ENCODE data around the gene MACROH2A1.

Gene MACROH2A1

DNA sequence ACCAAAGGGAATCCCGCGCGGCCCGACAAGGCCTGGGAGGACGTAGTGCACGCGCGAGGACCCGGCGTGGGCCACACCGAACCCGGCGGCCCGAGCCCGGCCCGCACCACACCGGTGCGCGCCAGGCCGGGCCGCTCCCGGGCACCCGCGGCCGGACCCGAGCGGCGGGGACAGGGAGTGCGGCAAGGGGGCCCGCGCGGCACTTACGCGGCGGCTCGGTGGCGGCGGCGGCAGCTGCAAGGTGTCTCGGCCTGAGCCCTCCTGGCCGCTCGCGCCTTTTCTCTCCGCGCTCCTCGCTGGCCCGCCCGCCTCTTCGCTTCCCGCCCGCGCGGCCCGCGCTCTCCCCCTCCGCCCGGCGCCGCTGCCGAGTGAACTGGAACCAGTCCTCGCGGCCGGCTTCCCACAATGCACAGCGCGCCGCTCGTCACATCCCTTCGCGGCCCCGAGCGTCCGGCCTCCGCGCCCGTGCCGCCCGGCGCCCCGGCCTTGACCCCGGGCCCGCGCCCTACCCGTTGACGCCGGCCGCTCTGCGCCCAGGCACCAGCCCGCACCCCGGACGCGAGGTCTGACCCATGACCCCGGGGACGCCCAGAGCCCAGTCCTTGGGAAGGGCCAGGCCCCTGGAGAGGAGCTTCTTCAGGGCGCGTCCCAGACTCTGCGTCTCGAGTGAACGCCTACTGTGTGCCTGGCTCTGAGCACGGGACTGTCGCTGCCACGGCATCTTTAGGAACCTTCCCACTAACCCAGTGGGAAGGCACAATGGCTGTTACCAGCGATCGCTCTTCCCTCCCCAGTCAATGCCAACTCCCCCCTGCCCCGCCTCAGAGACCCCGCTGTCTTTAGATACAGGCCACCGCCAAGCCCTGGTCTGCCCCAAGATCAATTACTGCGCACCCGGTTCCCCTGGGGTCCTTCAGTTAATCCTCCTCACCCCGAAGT lies at the start of gene MACROH2A1:
MACROH2A1 (minus strand) TSS at position 377 of the 939 bp plus-strand sequence. CDS start 10,138 bp downstream, outside the sequence.
- DNase-seq: no peak

DNA sequence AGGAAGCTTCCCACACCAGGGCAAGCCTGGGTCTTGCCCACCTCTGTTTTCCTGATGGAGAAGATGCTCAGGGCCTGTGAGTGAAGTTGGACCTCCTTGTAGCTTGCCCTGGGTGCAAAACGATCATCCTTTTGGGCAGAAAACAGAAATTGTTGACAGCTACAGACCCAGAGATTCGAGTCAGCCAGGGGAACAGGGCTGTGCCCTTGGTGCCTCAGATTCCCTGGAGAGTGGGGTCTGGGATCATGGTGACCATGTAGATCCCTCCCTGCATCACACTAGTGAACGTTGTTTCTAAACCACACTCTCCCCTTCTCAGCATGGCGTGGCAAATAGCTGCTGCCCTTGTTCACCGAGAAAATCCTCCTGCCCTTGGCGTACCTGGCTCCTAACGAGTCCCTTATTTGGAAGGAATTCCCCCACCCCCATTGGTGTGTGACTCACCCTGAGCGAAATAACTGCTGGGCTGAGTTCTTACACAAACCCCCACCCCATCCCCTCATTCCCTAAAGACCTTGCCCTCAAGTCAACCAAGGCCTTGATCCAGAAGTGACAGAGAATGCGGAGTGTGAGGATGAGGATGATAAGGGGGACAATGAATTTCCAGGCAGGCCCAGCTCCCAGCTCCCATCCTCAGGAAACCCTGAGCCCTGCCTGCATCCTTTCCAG lies 49.2 kb upstream of the MACROH2A1 start:
- no peak for DNase-seq

DNA sequence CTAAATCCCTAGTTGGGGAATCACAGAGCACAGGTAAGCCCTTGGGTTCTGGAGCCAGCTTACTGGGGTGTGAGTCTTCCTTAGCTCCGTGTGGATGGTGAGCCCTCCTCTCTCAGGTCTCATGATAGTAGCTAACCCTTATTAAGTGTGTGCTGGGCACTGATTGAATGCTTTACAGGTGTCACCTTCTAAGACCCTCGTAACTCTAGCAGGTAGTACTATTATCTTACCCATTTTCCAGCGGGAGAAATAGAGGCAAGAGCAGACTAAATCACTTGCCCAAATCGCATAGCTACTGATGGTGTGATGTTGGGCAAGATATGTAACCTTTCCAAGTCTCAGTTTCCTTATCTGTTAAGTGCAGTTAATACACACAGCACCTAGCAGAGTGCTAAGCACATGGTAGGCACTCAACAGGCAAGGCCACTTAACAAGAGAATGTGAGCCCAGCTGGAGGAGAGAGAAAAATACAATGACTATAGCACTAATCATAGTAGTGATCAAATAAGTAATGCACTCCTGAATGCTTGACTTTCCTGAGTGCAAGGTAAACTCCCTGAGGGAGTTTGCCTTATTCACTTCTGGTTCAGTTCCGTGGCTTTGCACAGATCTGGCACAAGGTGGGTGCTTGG lies 48.4 kb upstream of the MACROH2A1 start, which contains the start of gene DCANP1:
DCANP1 (minus strand) TSS at position 51 of the 632 bp plus-strand sequence. CDS start 240 bp downstream, outside the sequence.
- no peak for DNase-seq

DNA sequence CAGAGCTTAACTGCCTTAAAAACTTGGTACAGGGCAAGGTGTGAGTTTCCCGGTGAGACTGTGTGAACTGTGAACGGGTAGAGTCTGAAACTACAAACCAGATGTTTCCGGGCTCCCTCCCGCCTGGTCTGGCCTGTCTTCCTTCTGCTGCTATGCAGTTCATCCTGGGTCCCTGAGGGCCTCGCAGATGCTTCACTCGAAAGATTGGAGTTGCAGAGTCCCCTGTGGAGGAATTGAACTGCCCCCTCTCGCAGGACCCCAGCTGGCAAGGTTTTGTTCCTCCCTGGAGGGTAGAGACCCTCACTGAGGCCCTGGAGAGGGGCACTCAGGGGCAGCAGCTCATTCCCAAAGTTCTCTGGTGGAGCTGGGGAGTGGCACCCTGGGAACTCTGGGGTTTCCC lies 47.6 kb upstream of the MACROH2A1 start:
- DNase-seq: no peak

DNA sequence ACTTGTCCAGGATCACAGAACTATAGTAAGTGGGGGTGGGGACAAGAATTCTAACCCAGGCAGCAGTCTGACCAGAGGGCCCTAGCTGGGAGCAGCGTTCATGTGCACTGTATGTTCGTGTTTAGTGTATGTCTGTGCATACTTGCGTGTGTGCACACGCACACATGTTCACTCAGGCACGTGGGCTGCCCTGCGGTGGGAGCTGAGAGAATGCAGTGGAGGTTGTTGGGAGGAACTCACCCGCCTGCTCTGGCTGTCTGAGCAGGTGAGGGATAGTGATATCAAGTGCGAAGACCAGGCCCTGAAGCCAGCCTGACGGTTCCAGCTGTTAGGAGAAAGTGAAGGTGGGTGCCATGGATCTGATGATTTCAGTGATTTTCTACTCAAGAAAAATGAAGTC lies 47.2 kb upstream of the MACROH2A1 start:
- DNase-seq: no peak

DNA sequence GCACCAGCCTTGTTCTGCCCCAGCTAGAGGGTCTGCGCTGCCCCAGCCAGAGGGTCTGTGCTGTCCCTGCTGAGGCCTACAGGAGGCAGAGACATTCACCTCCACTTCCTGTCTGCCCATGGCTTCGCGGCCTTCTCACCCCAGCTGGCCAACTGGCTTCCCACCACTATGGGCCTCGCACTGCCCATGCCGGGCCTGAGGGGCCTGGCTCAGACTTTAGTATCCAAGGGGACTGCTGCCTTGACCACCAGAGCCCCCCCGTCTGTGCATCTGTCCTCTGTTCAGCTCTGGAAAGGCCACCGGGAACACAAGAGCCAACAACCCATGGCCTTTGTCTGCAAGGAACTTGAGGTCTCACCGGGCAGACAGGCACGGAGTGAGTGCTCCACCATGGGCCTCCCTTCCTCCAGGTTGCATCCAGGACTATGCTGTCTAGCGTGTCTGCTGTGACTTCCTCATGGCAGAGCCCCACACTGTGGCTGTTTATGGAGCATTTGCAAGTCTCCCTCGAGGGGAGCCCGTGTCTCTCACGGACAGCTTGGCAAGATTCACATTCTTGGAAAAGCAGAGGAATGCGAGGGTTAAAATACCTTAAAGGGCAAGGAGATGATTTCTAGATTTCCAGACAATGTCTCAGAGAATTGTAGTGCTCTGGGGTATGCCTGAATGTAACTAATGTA lies 46.4 kb upstream of the MACROH2A1 start:
- no peak for DNase-seq

DNA sequence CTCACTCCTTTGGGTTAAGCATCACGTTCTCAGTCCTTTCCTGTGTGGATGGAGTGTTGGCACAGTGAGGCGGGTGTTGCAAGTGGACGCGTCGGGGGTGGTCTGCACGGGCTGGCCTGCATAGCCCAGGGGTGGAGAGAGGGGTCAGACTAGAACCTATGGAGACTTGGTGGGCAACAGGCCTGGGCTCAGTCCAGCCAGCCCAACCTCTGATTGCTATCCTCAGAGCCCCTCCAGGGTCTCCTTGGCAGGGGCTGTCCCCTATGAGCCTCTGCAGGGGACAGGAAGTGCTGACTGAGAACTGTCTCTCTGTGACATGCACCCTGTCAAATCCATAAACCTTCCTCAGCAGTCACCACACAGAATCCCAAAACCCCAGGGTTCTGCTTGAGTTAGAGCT lies 45.9 kb upstream of the MACROH2A1 start:
- no peak for DNase-seq

DNA sequence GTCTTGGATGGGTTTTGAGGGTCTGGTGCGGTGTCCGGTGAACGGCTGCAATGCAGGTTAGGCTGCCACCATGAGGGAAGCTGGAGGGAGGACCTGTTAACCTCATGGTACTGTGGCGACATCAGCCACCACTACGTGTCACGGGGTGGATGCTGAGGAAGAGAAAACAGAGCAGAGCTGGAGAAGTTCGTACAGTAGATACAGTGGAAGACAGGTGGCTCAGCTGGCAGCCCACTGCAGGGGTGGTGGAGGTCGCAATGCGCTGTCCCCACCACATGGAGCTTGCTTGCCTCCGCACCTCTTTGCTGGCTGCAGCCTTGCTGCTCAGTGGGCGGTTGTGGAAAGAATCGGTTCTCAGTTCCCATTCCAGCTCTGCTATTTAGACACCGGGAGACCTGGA lies 45.3 kb upstream of the MACROH2A1 start:
- no peak for DNase-seq

DNA sequence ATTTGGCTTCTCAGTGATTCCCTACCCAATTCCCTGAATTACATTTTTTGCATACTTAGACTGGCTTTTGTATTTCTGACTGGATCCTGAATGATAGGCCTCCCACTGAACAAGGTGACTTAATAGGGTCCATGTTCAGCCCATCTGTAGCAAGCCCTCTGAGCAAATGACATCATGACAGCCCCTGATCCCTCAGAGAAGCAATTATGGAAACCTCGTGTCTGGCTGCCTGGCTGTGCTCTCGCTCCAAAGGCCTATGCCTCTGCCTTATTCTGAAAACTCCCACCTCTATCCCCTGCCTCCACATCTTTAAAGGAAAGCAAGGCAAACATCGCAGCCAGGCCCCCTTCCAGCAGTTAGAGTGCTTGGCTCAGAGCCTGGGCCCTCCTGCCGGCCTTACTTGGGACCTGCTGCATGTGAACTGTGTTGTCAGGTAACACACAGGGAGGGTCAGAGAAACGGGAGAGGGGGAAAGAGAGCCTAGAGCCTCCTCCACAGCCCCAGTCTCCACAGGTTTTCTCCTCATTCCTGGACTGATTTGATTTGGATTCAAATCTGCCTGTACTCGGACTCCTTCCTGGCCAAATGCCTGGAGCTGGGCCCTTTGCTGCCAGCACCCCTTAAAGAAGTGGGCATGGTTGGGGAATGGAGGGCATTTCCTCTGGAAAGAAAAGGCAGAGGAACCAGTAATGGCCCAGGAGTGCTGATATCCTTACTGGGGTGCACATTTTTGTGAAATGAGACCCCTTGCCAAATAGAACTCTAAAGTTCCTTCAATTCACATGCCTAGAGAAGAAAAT lies 44.3 kb upstream of the MACROH2A1 start:
- no peak for DNase-seq

DNA sequence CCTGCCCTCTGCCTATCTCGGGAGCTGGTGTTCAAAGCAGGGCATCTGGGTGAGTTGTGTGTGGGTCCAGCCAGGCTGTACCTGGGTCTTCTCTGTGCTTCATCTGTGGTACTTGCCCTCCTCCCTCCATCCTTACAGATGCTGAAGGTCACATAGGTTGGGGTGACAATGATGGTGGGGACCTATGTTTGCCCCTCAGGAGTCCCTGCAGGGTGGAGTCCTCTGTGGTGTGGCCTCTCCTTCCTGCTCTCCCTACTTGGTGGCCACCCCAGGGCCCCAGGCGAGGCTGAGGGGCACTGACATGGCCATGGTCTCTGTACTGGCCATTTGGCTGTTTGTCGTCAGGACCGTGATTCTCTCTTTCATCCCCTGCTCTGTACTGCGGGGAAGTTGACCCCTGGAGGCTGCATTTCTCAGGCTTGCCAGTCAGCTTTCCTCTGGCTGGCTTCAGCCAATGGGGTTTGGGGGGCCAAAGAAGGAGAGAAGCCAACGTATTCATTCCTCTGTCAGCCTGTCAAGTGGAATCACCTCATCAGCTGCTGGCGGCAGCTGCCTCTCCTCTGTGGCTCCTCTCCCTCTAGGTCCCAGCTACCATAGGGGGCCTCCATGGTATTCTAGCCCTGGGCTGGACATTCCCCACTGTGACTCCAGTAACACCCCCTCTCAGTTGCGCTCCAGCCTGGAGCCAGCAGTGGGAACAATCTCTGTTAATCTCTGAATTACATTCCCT lies 43.6 kb upstream of the MACROH2A1 start:
- no peak for DNase-seq

DNA sequence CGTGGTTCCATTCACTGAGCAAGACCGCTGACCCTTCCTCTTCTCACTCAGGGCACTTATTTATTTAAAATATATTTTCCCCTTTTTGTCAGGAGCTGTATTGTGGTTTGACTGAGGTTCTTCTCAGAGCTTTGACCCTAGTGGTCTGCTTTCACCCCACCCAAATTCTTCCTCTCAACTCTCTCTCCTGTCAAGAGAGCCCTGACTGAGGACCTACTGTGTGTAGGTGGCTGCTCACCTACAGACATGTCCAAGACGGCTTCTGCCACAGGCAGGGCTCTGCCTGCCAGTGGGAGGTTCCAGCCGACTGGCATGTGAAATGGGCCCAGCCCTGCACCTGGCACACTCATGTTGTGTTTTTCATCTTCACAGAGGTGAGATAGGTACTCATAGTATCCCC lies 42.9 kb upstream of the MACROH2A1 start:
- no peak for DNase-seq

DNA sequence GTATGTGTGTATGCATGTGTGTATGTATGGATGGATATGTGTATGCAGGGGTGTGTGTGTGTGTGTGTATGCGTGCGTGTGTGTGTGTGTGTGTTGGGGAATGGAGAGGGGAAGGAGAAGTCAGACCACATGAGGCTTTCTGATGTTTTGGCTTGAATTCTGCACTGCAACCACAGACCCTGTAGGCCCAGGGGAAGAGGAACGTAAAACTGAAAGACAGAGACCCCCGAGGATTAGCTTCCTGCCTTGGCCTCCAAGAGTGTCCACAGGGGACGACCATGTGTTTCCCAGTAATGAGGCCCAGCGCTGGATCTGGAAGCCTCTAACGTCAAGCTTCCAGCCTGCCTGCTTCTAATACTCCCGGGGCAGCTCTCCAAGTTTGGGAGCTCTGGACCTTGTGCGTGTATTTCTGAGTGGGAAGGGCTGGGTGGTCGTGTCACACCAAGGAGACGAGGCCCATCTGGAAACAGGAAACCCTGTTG lies 42.4 kb upstream of the MACROH2A1 start:
- no peak for DNase-seq

DNA sequence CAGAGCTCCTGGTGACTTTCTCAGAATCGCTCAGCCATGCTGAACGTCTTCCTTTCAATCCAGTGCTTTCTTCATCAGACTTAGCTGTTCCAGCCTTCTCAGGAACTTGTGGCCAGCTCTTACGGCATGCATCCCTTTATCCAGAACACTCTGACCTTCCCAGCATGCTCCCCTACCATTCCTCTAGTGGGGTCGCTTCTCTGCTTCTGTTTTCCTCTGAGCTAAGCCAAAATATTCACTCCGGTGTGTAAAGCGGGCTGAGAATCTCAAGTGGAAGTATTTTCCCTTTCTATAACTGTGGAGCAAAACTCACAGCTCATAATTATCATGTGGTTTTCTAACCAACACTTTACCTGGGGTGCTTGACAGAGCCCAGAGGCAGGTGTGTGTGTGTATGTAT lies 41.9 kb upstream of the MACROH2A1 start:
- DNase-seq: no peak

DNA sequence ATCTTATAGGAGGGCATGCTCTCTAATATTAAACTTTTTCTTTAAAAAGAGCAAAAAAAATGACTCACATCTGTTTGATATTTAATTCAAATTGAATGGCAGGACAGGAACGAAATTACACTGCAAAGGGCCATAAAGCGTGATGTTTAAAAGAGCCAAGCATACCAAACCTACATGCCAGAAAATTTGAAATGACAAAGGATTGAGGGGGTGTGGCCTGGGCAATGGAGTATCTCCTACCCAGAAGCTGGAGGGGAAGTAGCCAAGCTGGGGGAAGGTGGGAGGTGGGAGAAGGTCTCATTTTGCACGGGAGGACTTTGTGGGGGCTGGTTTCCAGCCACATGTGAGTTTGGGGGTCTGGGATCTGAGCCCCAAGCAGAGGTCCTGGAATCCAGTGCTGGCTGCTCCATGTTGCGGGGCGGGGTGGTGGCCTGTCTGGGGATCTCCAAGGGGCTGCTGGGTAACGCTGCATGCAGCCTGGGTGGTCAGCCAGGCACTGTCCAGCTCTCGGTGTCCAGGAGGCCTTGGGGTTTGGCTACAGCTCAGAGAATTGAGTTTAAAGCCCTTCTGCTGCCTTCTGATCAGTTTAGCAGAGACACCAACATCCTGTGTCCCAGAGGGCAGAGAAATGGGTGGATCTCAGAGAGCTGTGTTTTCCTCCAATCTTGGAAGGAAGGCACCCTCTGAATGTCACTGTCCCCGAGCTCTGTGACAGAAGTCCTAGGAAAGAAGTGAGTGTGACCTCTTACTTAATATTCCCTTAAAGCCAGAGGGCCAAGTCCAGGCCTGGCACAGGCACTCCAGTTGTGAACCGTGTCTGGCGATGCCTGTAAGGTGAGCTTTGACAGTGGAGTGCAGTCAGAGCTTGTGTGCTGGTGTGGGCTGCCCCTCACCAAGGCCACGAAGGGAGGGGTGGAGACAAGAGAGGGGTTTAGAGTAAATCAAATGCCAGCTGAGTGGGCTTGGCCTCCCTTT lies 40.5 kb upstream of the MACROH2A1 start:
- DNase-seq: no peak

DNA sequence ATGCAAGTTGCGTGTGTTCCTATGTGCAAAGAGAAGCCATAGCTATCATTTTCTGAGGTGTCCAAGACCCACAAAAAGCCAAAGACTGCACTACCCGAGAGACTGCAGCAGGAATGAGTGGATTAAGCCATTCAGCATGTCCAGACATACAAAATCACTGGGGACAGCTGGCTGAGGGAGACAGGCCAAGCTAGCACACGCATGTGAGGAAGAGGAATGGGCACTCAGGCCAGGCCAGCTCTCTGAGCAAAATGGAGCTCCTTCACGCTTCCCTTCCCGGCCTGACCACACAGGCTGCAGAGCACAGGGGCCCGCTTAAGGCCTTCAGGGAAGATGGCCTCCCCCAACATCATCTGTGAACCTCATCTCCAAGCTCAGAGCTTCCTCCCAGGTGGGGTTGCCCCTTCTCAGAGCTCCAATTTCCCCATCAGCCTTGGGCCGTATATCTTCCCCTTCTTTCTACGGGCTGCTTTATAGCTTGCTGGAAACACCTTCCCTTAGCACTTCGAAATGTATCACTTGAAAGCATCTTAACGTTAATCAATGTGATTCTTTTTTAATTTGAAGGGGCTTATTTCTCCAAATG lies 39.7 kb upstream of the MACROH2A1 start:
- DNase-seq: no peak

DNA sequence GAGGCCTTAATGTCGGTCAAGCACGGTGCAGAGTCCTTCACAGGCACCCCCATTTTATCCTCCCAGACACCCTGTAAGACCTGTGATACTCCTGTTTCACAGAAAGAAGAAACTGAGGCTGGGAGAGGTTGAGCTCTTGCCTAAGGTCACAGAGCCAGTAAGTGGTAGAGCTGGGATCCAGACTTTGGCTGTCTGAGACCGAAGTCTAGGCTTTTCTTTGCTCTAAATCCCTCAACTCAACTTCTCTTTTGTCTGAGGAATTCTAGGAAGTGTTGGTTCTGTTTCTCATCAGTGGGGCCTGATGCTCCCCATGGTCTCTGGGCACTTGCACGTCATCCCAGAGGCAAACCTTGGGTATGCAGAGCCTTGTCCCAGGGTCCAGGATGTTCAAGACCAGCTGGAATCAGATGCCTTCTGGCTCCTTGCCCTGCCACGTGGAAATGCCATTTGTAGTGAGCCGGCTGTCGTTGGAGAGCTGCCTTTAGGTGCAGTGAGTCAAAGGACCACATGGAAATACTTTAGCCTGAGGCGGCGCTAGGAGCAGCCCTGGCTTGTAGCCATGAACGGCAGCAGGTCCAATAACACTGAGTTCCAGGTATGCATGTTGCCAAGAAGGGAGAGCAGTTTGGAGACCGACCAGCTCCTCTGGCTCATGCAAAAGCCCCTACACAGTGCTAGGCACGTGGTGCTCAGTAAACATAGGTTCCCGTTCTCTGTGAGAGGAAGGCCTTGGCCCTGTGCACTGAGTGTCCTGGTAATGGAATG lies 38.9 kb upstream of the MACROH2A1 start:
- DNase-seq: no peak

DNA sequence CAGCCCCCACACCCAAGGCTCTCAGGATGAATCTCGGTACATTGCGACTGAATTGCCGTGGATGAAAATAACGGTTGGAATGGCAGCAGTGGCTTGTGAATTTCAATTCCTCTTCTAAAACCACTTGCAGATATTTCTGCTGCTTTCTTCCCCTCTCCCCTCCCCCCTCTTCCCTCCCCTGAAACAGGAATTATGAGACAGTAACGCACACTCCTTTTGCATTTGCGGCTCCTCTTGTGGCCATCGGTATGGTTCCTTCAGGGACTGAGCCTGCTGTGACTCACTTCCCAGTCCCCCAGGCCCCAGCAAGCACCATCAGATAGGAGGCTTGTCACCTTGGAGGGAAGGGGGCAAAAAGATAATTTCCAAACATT lies 38.4 kb upstream of the MACROH2A1 start:
- peak; percentile 80 for DNase-seq

DNA sequence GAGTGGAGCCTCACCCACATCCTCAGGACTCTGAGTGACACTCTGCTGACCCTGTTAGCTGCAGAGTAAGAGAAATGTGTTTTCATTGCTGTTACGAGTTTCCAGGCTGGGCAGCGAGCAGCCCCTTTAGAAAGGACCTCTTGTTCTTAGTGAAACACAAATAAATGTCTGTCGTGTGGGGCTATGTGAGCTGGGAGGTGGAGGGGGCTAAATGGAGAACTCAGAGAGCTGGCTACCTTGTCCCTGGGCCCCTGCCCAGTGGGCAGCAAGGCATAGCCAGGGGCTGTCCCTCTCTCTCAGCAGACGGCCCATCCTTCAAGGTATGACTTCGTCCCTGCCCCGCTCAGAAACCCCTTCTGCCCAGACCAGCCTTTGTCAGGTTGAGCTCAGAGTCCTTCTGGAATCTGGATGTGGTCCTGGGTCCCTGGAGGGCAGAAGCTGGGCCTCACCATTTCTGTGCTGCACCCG lies 38.0 kb upstream of the MACROH2A1 start:
- no peak for DNase-seq
